MM.1S (cell line): Measurements from ENCODE around the gene GFM1.

Experiments used
- DNase-seq: peaks from one replicate; pipeline ENCODE4 v3.0.0-alpha.2; 2015
- H2AFZ ChIP-seq: fragments of 300-600 bp; sonication (generic); 2 replicates; pipeline ENCODE4 v1.6.0; 2016; ENCODE audit warnings: antibody characterized with exemption, low read length
- H3F3A ChIP-seq: fragments of 300-600 bp; sonication (generic); 2 replicates; pipeline ENCODE4 v1.6.1; 2016; ENCODE audit warnings: mild to moderate bottlenecking, antibody characterized with exemption, low read length, moderate library complexity, mixed read lengths; ENCODE audit not compliant: insufficient read depth
- H3K27ac ChIP-seq: fragments of 300-600 bp; sonication (generic); 2 replicates; pipeline ENCODE4 v1.5.1; 2016; ENCODE audit warnings: mild to moderate bottlenecking, low read length
- H3K27me3 ChIP-seq: fragments of 300-600 bp; sonication (generic); replicated peaks from 2 replicates; pipeline ENCODE4 v1.6.0; 2016; ENCODE audit warnings: low read length; ENCODE audit not compliant: insufficient read depth
- H3K36me3 ChIP-seq: fragments of 300-600 bp; sonication (generic); replicated peaks from 2 replicates; pipeline ENCODE4 v1.6.1; 2016; ENCODE audit warnings: mild to moderate bottlenecking, low read length, mixed read lengths; ENCODE audit not compliant: insufficient read depth
- H3K4me1 ChIP-seq: fragments of 300-600 bp; sonication (generic); 2 replicates; pipeline ENCODE4 v1.6.1; 2016; ENCODE audit warnings: low read length, mixed read lengths
- H3K4me2 ChIP-seq: fragments of 300-600 bp; sonication (generic); 2 replicates; pipeline ENCODE4 v1.6.0; 2016; ENCODE audit warnings: low read depth, low read length
- H3K4me3 ChIP-seq: fragments of 300-600 bp; sonication (generic); 2 replicates; pipeline ENCODE4 v1.5.1; 2016; ENCODE audit warnings: low read length, mixed read lengths
- H3K79me2 ChIP-seq: fragments of 300-600 bp; sonication (generic); 2 replicates; pipeline ENCODE4 v1.6.1; 2016; ENCODE audit warnings: mixed run types, low read length, mixed read lengths
- H3K9ac ChIP-seq: fragments of 300-600 bp; sonication (generic); 2 replicates; pipeline ENCODE4 v1.6.1; 2016; ENCODE audit warnings: low read length, mixed read lengths
- H3K9me2 ChIP-seq: fragments of 300-600 bp; sonication (generic); replicated peaks from 2 replicates; pipeline ENCODE4 v1.6.1; 2016; ENCODE audit warnings: mild to moderate bottlenecking, low read length, mixed read lengths; ENCODE audit not compliant: insufficient read depth
- H3K9me3 ChIP-seq: fragments of 300-600 bp; sonication (generic); replicated peaks from 2 replicates; pipeline ENCODE4 v1.6.1; 2016; ENCODE audit warnings: mild to moderate bottlenecking, low read length, mixed read lengths; ENCODE audit not compliant: insufficient read depth
- H4K20me1 ChIP-seq: fragments of 300-600 bp; sonication (generic); 2 replicates; pipeline ENCODE4 v1.6.1; 2016; ENCODE audit warnings: mild to moderate bottlenecking, low read length, moderate library complexity, mixed read lengths; ENCODE audit not compliant: insufficient read depth
- CTCF ChIP-seq: fragments of 300-600 bp; sonication (generic); IDR thresholded peaks from 2 replicates; pipeline ENCODE4 v1.5.1; 2016; ENCODE audit warnings: antibody characterized with exemption, low read length, mixed read lengths
- EZH2 ChIP-seq: fragments of 300-600 bp; sonication (generic); optimal IDR thresholded peaks from 2 replicates; pipeline ENCODE3; 2017; ENCODE audit warnings: low read depth, mild to moderate bottlenecking, antibody characterized with exemption, low read length, mixed read lengths
- EZH2phosphoT487 ChIP-seq: fragments of 300-600 bp; sonication (generic); IDR thresholded peaks from 2 replicates; pipeline ENCODE4 v1.6.1; 2018; ENCODE audit warnings: antibody characterized with exemption, low read length

The GFM1 gene

GRCh38 chr3:158678687-158679086 lies 34.4 kb downstream of the GFM1 start:
- H3K27me3 ChIP-seq = no peaks in the 10 kb centered on the region
- H3K36me3 ChIP-seq = no peaks in the 10 kb centered on the region; the same call in 1 of the 2 replicates
- TF ChIP-seq EZH2phosphoT487 (no peak), EZH2 (no peak), CTCF (no peak)
- no peak overlapping the region for H3K4me3 ChIP-seq
- DNase-seq = no peak
- H2AFZ ChIP-seq = no peak overlapping the region
- no peaks in the 10 kb centered on the region for H3F3A ChIP-seq
- H3K79me2 ChIP-seq = no peaks in the 10 kb centered on the region
- H4K20me1 ChIP-seq = no peaks in the 10 kb centered on the region
- no peaks in the 10 kb centered on the region for H3K9me3 ChIP-seq
- H3K9me2 ChIP-seq = no peaks in the 10 kb centered on the region
- H3K4me2 ChIP-seq = no peak overlapping the region
- H3K9ac ChIP-seq = no peak overlapping the region
- H3K27ac ChIP-seq = no peak overlapping the region
- H3K4me1 ChIP-seq = no peaks in the 10 kb centered on the region

GRCh38 chr3:158679547-158680000 lies 35.2 kb downstream of the GFM1 start:
- H3K4me3 ChIP-seq = no peak overlapping the region
- no peak for TF ChIP-seq EZH2
- no peak for TF ChIP-seq EZH2phosphoT487
- TF ChIP-seq CTCF = no peak
- H3K4me1 ChIP-seq = no peaks in the 10 kb centered on the region
- H4K20me1 ChIP-seq = no peaks in the 10 kb centered on the region
- H3K79me2 ChIP-seq = no peaks in the 10 kb centered on the region
- no peaks in the 10 kb centered on the region for H3K9me3 ChIP-seq
- no peaks in the 10 kb centered on the region for H3K27me3 ChIP-seq
- H3K9ac ChIP-seq = no peak overlapping the region
- DNase-seq = no peak
- H3K36me3 ChIP-seq = no peaks in the 10 kb centered on the region; the same call in 1 of the 2 replicates
- H2AFZ ChIP-seq = no peak overlapping the region
- no peak overlapping the region for H3K4me2 ChIP-seq
- H3K9me2 ChIP-seq = no peaks in the 10 kb centered on the region
- no peak overlapping the region for H3K27ac ChIP-seq
- H3F3A ChIP-seq = no peaks in the 10 kb centered on the region

GRCh38 chr3:158680861-158681260 lies 36.5 kb downstream of the GFM1 start:
- H3K9me3 ChIP-seq = no peaks in the 10 kb centered on the region
- no peak for DNase-seq
- no peak overlapping the region for H3K9ac ChIP-seq
- no peak overlapping the region for H3K27ac ChIP-seq
- H3K9me2 ChIP-seq = no peaks in the 10 kb centered on the region
- no peak for TF ChIP-seq CTCF
- TF ChIP-seq EZH2phosphoT487 = no peak
- no peak for TF ChIP-seq EZH2
- H3K4me3 ChIP-seq = no peak overlapping the region
- no peaks in the 10 kb centered on the region for H3K4me1 ChIP-seq
- no peaks in the 10 kb centered on the region for H3K79me2 ChIP-seq
- H2AFZ ChIP-seq = no peak overlapping the region
- no peaks in the 10 kb centered on the region for H3F3A ChIP-seq
- no peaks in the 10 kb centered on the region; the same call in 1 of the 2 replicates for H3K36me3 ChIP-seq
- no peak overlapping the region for H3K4me2 ChIP-seq
- H3K27me3 ChIP-seq = no peaks in the 10 kb centered on the region
- H4K20me1 ChIP-seq = no peaks in the 10 kb centered on the region
